ENCODE results near the gene ILDR2. TPM values are rescaled to one million over a fixed set of nuclear protein-coding genes. Genes with fewer than 3 reads are reported as not detected.

ILDR2 gene
- total and polyA plus RNA-seq, 9 of the 15 experiments (the other 6 are each of a cell fraction or from before 2014, with no cell fraction given) = 0.03 to 0.31 (median 0.18) TPM; not detected in 2

DNA sequence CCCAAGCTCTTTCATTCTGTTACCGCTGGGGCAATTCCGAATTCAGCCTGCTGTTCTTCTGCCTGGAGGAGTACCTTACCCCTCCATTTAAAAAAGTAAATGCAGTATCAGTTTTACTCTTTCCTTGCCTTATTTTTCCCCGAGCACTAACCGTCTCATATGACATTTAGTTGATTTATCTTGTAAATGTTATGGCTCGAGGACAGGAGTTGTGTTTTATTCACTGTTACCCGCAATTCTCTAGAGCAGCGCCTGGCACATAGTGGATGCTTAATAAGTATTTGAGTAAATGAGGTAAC is 98.9 kb downstream of the ILDR2 start (continued):
- TF ChIP-seq HCFC1 (IDR thresholded peaks at IDR 0.05; ENCODE audit: low read depth, low read length) = 0 out of 2 replicates have a peak, but pooled peaks have one; percentile 4
- TF ChIP-seq RAD21 (CRISPR knock-in tag; conservative IDR thresholded peaks at IDR 0.05 in 1 of 2, IDR thresholded peaks at IDR 0.05 in 1 of 2) = no peak
- 0 out of 2 replicates have a peak, but pooled peaks have one; percentile 33 for TF ChIP-seq ZNF589 (CRISPR knock-in tag; IDR thresholded peaks at IDR 0.05; ENCODE audit: low read depth)
- TF ChIP-seq ZNF316 (IDR thresholded peaks at IDR 0.05) = no peak
- TF ChIP-seq, protein P1, sequence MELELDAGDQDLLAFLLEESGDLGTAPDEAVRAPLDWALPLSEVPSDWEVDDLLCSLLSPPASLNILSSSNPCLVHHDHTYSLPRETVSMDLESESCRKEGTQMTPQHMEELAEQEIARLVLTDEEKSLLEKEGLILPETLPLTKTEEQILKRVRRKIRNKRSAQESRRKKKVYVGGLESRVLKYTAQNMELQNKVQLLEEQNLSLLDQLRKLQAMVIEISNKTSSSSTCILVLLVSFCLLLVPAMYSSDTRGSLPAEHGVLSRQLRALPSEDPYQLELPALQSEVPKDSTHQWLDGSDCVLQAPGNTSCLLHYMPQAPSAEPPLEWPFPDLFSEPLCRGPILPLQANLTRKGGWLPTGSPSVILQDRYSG (tag; conservative IDR thresholded peaks at IDR 0.05; ENCODE audit: low read depth) = peak; percentile 62; the same call in 1 of the 2 replicates
- TF ChIP-seq ARID2 (IDR thresholded peaks at IDR 0.05) = no peak
- TF ChIP-seq POU5F1 (IDR thresholded peaks at IDR 0.05; ENCODE audit: borderline replicate concordance, low read depth, low read length, partially characterized antibody) = peak; percentile 58
- TF ChIP-seq, protein P2, sequence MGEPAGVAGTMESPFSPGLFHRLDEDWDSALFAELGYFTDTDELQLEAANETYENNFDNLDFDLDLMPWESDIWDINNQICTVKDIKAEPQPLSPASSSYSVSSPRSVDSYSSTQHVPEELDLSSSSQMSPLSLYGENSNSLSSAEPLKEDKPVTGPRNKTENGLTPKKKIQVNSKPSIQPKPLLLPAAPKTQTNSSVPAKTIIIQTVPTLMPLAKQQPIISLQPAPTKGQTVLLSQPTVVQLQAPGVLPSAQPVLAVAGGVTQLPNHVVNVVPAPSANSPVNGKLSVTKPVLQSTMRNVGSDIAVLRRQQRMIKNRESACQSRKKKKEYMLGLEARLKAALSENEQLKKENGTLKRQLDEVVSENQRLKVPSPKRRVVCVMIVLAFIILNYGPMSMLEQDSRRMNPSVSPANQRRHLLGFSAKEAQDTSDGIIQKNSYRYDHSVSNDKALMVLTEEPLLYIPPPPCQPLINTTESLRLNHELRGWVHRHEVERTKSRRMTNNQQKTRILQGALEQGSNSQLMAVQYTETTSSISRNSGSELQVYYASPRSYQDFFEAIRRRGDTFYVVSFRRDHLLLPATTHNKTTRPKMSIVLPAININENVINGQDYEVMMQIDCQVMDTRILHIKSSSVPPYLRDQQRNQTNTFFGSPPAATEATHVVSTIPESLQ (CRISPR knock-in tag; IDR thresholded peaks at IDR 0.05) = 0 out of 2 replicates have a peak, but pooled peaks have one; percentile 12
- 0 out of 2 replicates have a peak, but pooled peaks have one; percentile 2 for TF ChIP-seq LEF1 (IDR thresholded peaks at IDR 0.05)
- peak; percentile 50; the same call in 1 of the 2 replicates for TF ChIP-seq ZNF668 (CRISPR knock-in tag; IDR thresholded peaks at IDR 0.05)
- 0 out of 4 replicates have a peak, but pooled peaks of 1 of the 2 experiments have one; percentile 26 for TF ChIP-seq CSDE1 (IDR thresholded peaks at IDR 0.05)
- peak; percentile 59; the same call in 1 of the 2 replicates for TF ChIP-seq DPF2 (IDR thresholded peaks at IDR 0.05)
- TF ChIP-seq, protein P3, sequence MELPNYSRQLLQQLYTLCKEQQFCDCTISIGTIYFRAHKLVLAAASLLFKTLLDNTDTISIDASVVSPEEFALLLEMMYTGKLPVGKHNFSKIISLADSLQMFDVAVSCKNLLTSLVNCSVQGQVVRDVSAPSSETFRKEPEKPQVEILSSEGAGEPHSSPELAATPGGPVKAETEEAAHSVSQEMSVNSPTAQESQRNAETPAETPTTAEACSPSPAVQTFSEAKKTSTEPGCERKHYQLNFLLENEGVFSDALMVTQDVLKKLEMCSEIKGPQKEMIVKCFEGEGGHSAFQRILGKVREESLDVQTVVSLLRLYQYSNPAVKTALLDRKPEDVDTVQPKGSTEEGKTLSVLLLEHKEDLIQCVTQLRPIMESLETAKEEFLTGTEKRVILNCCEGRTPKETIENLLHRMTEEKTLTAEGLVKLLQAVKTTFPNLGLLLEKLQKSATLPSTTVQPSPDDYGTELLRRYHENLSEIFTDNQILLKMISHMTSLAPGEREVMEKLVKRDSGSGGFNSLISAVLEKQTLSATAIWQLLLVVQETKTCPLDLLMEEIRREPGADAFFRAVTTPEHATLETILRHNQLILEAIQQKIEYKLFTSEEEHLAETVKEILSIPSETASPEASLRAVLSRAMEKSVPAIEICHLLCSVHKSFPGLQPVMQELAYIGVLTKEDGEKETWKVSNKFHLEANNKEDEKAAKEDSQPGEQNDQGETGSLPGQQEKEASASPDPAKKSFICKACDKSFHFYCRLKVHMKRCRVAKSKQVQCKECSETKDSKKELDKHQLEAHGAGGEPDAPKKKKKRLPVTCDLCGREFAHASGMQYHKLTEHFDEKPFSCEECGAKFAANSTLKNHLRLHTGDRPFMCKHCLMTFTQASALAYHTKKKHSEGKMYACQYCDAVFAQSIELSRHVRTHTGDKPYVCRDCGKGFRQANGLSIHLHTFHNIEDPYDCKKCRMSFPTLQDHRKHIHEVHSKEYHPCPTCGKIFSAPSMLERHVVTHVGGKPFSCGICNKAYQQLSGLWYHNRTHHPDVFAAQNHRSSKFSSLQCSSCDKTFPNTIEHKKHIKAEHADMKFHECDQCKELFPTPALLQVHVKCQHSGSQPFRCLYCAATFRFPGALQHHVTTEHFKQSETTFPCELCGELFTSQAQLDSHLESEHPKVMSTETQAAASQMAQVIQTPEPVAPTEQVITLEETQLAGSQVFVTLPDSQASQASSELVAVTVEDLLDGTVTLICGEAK (IDR thresholded peaks at IDR 0.05) = 0 out of 2 replicates have a peak, but pooled peaks have one; percentile 30
- TF ChIP-seq, protein P3 (CRISPR knock-in tag; IDR thresholded peaks at IDR 0.05) = no peak

Data from K562 (cell line).